NCI-H1092 treated with DMSO at 0.1 percent for 48 hours (cell line): ENCODE results near the gene MICALL2.

Experiments used
- DNase-seq: peaks from one replicate; lab custom pipeline; 2025; lab: John Stamatoyannopoulos, UW

Gene MICALL2

DNA sequence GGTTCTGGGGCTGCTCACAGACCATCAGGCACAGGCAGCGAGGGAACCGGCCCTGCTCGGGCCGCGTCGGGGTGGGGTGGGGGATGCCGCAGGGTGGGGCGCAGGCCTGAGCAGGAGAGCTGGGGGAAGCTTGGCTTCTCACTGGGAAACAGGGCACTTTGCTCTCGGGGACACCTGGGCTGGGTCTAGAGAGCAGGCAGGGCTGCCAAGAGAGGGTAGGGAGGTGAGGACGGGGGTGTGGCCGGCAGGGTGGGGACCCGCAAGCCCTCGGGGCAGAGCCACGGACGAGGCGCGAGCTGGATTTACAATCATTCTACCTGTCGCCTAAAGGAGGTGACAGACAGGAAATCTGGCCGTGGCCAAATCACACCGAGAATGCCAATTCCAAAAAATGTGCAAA is 33.9 kb upstream of the MICALL2 start:
- no peak for DNase-seq

DNA sequence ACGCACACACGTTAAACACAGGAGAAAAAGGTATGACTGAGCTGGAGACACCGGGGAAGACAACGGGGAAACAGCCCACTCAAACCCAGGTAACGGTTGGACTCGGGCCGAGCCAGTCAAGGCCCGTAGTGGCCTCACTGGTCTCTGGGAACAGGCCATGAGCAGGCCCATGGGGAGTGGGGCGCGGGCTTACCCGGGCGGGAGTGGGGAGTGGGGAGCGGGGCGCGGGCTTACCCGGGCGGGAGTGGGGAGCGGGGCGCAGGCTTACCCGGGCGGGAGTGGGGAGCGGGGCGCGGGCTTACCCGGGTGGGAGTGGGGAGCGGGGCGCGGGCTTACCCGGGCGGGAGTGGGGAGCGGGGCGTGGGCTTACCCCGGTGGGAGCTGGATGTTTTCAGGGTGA is 33.4 kb upstream of the MICALL2 start:
- DNase-seq = no peak

DNA sequence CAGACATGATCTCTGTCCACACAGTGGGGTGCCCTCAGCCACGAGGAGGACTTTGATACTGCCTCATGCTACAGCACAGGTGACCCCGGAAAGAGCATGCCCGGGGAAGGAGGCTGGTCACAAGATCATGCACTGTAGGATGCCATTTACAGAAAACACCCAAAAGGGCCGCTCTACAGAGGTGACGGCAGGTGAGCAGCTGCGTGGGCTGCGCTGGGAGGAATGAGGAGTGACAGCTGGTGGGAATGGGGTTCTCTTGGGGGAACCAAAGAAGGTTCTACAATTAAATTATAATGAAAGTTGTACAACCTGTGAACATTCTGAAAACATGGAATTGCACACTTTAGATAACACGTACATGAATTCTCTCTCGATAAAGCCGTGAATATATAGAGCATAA is 33.0 kb upstream of the MICALL2 start:
- DNase-seq = no peak

GRCh38 chr7:1490837-1491236 is 31.6 kb upstream of the MICALL2 start:
- DNase-seq = no peak

DNA sequence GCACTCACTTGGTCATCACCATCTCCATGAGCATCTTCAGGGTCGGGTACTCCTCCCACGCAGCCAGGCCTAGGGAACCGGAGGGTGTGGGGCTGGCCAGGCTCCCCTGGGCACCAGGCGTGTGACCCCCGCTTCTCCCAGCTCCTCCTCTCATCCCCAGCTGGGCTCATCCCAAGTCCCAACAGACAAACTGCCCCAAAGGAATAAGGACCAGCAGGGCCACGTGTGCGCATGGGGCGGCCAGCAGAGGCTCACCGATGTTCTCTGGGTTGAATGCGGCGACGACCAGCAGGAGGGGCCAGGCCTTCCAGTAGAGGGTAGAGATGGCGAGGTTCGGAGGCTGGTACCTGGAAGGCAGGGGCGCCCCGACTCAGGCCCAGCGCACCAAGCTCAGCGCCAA is 30.1 kb upstream of the MICALL2 start:
- DNase-seq = no peak

DNA sequence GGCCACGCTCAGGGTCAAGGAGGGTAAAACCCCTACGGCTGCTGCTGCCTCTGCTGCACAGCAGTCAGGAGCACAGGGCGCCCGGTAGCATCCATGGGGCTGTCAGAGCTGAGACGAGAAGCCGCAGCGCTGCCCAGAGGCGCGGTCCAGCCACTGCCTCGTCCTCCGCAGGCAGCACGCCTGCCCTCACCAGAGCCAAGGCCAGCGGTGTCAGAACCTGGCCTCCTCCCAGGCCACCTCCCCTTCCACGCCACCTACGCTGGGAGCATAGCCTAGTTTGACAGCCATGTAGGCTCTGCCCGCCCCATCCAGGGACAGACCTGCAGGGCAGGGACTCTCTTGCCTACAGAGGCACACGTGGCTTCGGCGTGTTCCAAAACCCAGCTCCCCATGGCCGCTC is 28.7 kb upstream of the MICALL2 start:
- DNase-seq = no peak

DNA sequence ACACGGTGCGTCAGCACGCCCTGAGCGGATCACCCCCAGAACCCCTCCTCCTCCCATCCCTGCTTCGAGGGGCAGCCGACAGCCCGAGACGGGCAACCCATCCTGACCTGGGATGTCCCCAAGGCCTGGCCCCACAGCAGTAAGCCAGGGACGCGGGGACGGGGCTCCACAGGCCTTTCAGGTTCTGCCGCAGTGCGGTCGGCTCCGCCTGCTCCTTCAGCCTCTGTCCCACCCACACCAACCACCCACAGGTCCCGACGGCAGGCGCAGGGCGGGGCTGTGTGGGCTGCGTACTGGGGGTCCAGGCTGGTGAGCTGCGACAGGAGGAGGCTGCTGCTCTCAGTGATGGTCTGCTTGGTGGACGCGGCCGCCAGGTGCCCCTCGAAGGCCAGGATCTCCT is 28.2 kb upstream of the MICALL2 start:
- DNase-seq = no peak

DNA sequence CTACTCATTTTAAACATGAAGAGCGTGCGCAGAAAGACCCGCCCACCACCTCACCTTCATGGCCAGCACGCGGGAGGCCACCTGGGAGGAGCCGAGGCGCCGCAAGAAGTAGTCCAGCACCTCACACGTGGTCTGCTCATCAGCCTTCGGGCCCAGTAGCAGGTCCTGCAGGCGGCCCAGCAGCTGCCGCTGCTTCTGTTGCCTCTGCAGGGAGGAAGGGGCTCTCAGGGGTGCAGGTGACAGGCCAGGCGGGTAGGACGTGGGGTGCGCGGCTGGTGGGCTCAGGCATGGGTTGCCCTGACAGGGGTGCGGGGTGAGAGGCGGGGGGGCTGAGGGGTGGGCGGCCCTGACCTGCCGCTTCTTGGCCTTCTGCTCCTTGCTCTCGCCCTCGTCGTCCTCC is 27.3 kb upstream of the MICALL2 start:
- no peak for DNase-seq

DNA sequence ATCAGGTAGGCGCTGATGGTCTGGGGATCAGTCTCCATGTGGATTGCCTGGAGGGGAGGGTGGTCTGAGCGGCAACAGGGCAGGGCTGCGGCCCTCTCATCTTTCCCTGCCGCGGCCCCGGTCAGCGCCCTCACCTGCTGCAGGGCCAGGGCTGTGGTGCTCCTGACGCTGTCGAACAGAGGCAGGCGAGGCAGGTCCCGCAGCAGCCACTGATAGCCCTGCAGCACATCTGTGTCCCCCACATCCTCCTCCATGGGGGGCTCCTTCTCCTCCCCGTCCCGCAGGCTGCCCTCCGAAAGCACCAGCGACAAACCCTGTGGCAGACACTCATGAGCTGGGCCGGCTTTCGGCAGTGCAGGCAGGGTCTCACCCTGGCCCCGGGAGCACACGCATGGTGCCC is 25.9 kb upstream of the MICALL2 start:
- no peak for DNase-seq

GRCh38 chr7:1484569-1484968 is 25.3 kb upstream of the MICALL2 start:
- DNase-seq = no peak

DNA sequence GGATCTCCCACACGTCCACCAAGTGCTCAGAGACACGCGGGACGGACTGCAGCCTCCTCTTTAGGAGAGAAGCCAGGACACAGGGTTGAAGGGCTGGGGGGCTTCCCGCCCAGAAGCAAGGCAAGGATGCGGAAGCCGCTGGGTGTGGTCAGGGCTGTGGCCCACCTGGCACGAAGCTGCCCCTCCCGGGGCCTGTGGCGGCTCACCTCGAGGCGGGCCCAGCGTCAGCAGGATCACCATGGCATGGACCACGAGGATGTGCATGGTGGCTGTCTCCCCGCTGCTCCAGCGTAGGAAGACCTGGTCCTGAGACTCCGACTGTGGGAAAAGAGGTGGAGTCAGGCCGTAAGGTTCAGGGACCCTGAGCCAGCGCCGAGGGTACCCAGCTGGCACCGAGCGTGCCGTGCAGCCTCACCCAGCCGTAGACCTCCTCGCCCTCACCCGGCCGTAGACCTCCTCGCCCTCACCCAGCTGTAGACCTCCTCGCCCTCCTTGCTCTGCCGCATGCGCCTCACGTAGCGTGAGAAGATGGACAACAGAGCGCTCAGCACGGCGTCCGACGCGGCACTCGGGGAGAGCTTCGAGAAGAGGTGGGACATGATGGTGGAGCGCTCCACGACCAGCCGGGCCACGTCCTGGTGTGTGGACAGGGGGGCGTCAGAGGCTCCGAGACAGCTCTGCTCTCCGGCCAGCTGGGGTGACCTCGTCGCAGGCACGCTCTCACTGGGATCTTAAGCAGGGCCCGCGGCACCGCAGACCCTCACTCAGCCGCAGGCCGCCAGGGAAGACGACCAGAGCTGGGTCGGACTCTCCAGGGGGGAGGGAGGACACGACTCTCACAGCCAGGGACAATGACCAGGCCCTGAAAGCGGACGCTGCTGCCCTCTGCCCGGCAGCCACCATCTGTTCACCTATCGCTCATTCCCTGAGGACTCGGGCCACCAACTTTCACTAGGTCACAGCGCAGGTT is 24.6 kb upstream of the MICALL2 start:
- DNase-seq = no peak

DNA sequence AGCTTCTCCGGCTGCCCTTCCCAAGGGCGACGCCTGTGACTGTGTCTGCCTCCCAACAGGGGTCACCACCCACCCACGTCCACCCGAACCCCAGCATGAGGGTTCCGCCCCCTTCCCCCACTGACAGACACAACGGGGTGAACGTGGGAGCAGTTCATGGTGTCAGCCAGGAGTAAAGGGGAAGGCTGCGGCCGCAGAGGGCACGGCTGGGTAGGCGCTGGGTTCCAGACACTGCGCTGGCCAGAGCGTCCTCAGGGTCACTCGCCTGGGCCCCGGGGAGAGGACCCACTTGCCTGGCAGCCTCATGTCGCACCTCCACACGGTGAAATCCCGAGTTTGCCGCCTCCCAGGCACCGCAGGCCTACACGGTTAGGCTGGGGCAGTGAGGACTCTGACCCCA is 23.8 kb upstream of the MICALL2 start:
- DNase-seq = no peak

- no peak for DNase-seq
Observed at GRCh38 chr7:1481300-1481699, 22.0 kb upstream of the MICALL2 start.

DNA sequence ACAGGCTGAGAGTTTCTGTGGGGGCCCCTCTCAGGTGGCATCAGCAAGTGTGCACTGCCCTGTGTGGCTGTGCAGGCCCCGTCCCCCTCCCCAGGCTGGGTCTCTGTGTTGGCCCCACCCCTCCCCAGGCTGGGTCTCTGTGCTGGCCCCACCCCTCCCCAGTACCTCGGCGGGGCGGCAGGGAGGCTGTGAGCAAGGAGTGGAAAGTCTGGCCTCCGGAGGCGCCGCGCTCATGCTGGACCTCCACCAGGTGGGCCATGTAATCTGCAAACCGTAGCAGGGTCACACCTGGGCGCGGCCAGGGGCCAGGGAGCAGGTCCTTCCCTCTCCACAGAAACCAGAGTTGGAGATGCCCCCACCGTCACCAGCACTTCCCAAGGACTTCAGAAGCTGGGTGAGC is 21.4 kb upstream of the MICALL2 start:
- no peak for DNase-seq

GRCh38 chr7:1479287-1479686 is 20.0 kb upstream of the MICALL2 start:
- DNase-seq = no peak

GRCh38 chr7:1478480-1478879 is 19.2 kb upstream of the MICALL2 start:
- DNase-seq = no peak

DNA sequence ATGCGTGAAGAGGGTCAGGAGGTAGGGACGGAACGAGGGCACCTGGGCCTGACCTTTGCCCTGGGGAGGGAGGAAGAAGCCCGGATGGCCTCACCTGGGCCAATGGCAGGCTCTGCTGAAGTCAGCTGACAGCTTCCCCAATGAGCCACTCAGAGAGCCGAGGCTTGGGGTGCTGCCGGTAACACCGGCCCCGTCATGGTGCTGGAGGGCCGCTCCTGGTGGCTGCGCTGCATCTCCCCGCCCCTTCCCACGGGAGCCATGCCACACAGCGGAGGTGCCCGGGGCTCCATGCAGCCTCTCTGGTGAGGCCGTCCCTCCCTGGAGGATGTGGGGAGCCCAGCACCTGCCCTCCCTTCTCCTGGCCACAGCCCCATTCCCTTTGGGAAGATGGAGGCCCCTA is 17.6 kb upstream of the MICALL2 start:
- DNase-seq = no peak

- DNase-seq = no peak
Observed at GRCh38 chr7:1475991-1476390, 16.7 kb upstream of the MICALL2 start.

- DNase-seq = no peak
Observed at GRCh38 chr7:1475393-1475792, 16.1 kb upstream of the MICALL2 start.

DNA sequence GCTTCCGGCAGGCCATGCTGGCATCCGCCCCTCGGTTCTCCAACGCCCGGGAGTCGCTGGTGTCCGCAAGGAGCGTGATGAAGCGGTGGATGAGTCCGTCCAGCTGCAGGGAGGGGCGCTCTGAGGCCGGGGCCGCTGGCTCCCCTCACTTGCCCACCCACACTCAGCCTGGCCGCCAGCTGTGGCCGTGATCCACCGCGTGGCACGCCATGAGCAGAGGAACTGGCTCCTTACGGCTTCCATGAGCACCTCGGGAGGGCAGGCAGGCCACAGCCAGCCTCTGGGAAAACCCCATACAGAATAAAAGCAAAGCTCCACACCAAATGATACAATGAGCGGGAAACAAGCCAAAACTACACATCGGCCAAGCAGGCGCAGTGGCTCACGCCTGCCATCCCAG is 15.5 kb upstream of the MICALL2 start:
- no peak for DNase-seq

DNA sequence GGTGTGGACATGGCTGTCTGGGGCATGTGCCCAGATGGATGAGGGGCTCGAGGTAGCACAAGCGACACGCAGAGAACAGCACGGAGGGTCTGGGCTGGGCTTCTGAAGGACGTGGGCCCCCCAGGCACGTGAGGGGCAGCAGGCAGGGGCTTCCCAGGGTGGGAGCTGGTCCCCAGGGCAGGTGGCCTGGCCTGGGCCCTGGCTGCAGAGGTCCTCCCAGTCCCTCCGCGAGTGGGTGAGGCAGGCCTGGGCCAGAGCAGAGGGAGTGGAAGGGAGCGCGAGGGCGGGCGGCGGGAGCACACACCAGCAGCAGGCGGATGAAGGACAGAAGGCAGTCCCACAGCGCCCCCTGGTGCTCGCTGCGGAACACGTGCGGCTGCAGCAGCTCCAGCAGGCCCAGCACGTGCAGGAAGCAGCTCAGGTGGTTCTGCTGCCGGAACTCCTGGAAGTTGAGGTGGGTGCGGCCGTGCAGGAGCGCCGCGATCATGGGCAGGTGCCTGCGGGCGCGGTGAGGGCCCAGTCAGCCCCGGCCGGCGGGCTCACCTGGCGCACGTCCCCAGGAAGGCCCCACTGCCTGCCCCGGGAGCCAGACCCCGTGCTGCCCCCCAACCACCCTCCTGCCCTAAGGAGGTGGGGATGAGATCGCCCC is 14.7 kb upstream of the MICALL2 start:
- DNase-seq = peak; percentile 58

DNA sequence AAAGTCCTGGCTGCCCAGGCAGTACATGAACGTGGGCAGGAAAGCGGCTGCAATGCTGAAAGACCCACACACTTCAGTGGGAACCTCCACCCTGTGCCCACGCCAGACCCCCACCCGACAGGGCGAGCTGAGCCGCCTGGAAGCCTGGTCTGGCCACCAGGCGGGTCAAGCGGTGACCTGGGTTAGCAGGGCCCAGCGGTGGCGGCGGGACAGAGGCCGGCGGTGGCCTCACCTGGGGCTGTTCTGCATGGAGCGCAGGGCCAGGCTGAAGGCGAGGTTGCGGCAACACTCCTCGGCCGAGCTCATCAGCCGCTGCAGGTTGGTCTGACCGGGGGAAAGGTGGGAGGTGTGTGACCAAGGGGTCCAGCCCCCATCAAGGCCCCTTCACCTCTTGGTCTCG is 11.6 kb upstream of the MICALL2 start:
- DNase-seq = no peak

- no peak for DNase-seq
Observed at GRCh38 chr7:1468643-1469298, 9.5 kb upstream of the MICALL2 start.
